Stimulated activated CD8-positive, alpha-beta memory T cell treated with anti-CD3 and anti-CD28 coated beads, Interleukin-2, amount 100 ng/mL, for 48 hours (primary cell): Measurements from ENCODE around the gene EDARADD.
"Not testable (repeated sequence)": the region's sequence is repeated elsewhere in the genome, so short reads cannot be mapped to it uniquely, and the experiment has no call there.

Source experiments
- DNase-seq, 2 donors: peaks; one replicate each; pipeline ENCODE4 v3.0.0-alpha.2; 2020; ENCODE audit warnings: low read depth in 2 of 2

EDARADD gene

GRCh38 chr1:236486356-236487002 lies 92.4 kb downstream of the EDARADD start:
- DNase-seq, result no peak

GRCh38 chr1:236489161-236489560 lies 95.1 kb downstream of the EDARADD start:
- not testable (repeated sequence) for DNase-seq

GRCh38 chr1:236489710-236490377 lies 95.8 kb downstream of the EDARADD start:
- DNase-seq, result no peak

GRCh38 chr1:236491469-236492136 lies 97.5 kb downstream of the EDARADD start:
- no peak for DNase-seq

- DNase-seq, result no peak
These were observed 98.3 kb downstream of the EDARADD start for GRCh38 chr1:236492378-236492777.

GRCh38 chr1:236494082-236494481 lies 100.0 kb downstream of the EDARADD start:
- DNase-seq, result no peak

GRCh38 chr1:236494586-236495466 lies 100.7 kb downstream of the EDARADD start:
- no peak for DNase-seq

- DNase-seq, result no peak
These were observed 101.5 kb downstream of the EDARADD start for GRCh38 chr1:236495467-236496112.

- no peak for DNase-seq
These were observed 103.8 kb downstream of the EDARADD start for GRCh38 chr1:236497908-236498307.

- no peak for DNase-seq
These were observed 107.0 kb downstream of the EDARADD start for GRCh38 chr1:236501093-236501492.

GRCh38 chr1:236502579-236502971 lies 108.5 kb downstream of the EDARADD start:
- no peak for DNase-seq

GRCh38 chr1:236502972-236503639 lies 109.0 kb downstream of the EDARADD start:
- DNase-seq, result no peak

- not testable (repeated sequence) for DNase-seq
These were observed 110.3 kb downstream of the EDARADD start for GRCh38 chr1:236504338-236504737.

GRCh38 chr1:236507022-236507700 lies 113.1 kb downstream of the EDARADD start:
- DNase-seq, result no peak

GRCh38 chr1:236508593-236509027 lies 114.5 kb downstream of the EDARADD start:
- no peak for DNase-seq

- no peak for DNase-seq
These were observed 115.1 kb downstream of the EDARADD start for GRCh38 chr1:236509203-236509602.

GRCh38 chr1:236509647-236510401 lies 115.7 kb downstream of the EDARADD start:
- no peak for DNase-seq

- DNase-seq, result no peak
These were observed 117.8 kb downstream of the EDARADD start for GRCh38 chr1:236511735-236512418.
